Caki2 (cell line): ENCODE measurements around the gene C2orf76. TPM values are rescaled to one million over a fixed set of nuclear protein-coding genes. Genes with fewer than 3 reads are reported as not detected.

Source experiments
- DNase-seq: peaks from one replicate; pipeline ENCODE4 v3.0.0-alpha.2; 2015; ENCODE audit warnings: low read depth
- in situ Hi-C: cut with HindIII; loops from 2 replicates; pipeline ENCODE4 v1.10.0; 2016; ENCODE audit warnings: low sequenced_read_pairs, low pct_unique_long_range_greater_than_20kb, mixed read lengths
- total RNA-seq: library from RNA; depleted of rRNA; stranded (reverse); fragments of >200 nt; shearing (Covaris generic); gene quantifications from 2 replicates; pipeline ENCODE4 v1.2.3, GENCODE V29; 2014; ENCODE audit warnings: low replicate concordance

The C2orf76 gene
- total RNA-seq, 1 experiment from 2014 or later: 16.3 TPM

DNA sequence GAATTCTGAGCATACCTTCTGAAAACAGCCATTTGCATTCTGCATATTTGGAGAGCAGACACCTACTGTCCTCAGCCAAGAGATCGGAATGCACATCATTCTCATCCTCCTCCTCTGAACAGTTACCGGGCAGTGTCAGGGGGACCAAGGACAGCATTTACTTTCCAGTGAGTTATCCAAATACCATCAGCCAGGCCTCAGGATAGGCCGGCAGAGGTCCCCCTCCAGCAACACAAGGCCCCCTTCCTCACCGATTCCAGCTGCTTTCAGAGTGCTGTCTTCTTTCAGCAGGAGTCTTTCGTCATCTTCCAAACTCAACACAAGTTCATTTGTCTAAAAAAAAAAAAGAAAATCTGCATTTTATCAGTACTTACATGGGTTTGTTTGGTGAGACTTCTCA is 55.3 kb downstream of the C2orf76 start:
- in situ Hi-C loops: no loop called here
- DNase-seq: no peak

DNA sequence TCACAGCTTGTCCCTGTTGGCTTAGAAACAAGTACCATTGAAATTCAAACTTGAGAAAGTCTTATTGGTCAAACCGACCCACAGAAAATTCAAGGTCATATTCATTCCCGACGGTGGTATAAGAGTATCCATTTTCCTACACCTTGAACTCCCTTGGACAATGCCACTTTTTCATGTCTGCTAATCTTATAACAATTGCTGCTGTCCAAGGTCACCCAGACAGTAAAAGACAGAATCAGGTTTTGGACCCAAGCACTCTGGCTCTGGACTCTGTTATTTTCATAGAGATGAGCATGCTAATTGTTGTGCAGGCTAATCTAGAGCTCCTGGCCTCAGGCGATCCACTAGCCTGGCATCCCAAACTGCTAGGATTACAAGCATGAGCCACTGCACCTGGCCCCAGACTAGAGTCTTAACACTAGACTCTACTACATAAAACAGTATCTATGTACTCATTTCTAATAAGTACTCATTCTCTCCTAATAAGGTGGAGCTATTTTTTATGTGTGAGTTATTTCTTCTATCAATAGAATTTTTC is 57.8 kb downstream of the C2orf76 start:
- in situ Hi-C loops: no loop called here
- no peak for DNase-seq

DNA sequence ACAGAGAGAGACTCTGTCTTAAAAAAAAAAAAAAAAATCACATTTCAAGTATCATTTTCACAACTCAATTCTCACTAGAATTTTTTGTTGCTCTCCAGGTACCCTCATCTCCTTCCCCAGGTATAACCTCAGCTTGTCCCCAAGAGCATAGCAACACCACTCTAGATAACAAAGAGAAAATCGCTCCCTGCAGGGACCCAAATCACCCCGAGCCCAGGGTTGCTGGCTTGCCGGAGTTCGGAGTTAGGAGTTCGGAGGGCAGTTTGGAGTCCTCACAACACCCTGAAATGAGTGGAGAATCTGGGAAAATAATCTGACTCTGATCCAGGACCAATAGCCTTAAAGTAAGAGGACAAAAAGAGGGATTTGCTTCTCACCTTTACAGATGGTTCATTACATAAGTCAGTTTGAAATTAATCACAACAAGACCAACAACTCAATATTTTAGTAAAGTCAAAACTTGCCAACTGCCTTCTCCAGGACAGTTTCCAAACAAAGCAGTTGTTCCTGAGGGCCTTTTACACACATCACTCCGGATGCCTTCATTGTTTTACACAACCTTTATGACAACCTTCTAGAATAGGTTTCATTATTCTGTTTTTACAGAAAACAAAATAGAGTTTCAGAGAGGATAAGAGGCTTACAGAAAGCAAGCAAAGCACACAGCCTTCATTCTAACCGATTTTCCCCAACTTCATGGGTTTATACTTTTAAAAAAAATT is 59.1 kb downstream of the C2orf76 start:
- in situ Hi-C loops: no loop called here
- no peak for DNase-seq

DNA sequence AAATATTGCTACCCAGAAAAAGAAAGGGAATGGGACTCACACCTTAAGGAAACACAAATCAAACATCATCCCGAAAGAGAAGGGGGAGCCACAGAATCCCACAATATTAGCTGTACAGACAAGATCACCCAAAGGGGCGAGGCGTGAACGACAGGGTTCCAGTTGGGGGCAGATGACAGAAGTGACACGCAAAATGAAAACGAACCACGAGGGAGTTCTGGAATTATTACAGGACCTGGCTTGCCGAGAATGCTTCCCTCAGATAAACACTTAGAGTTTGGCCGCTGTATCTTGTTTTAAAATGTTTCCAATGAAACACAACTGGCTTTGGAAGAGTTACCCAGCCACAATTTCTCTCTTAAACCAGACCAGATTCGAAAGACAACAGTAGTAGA is 60.4 kb downstream of the C2orf76 start:
- no peak for DNase-seq
- in situ Hi-C loops: no loop called here

DNA sequence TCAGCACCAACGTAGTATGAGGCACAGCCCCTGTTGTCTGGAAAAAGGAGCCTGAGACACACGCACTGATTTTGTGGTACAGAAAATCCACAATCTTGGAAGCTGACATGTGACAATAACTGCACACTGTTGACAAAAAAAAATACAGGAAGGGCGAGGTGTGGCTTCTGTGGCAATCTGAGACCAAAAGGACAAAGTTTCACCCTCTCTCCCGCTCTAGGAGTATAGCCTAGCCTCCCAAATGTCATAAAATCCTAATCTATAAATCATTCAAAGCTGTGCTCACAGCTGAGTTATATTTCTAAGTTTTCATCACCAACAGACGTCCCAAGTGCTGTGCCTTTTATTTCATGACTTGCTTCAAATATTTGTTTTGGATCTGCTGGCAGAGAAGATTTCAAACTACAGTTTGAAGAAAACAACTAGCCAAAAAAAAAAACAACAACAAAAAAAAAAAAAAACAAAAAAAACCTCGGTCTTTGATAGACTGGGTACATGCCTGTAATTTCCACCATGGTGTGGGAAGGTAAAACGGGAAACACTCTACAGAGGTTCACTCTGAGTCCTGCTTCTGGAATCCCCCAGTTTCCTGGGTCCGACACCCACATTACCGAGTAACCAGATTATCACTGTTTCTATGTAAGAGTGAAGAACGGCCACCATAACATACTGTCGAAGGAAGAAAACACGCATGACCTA is 61.0 kb downstream of the C2orf76 start:
- in situ Hi-C loops: no loop called here
- no peak for DNase-seq

DNA sequence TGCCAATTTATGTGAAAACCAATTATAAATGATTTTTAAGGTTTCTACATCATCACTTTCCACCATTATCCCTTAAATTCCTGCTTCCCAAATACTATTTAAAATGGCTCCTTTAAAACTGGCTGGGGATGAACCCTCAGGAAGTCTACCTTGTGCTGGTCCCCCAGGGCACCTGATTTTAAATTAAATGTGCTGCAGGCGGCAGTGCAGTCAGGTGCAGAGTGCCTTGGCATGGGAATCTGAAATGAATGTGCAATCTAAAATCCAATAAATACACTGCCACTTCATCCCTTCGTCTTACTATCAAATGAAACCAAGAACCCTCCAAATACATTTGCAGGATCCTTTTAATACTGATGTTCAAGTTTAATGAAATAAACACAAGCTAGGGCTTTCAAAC is 61.8 kb downstream of the C2orf76 start:
- in situ Hi-C loops: no loop called here
- no peak for DNase-seq

DNA sequence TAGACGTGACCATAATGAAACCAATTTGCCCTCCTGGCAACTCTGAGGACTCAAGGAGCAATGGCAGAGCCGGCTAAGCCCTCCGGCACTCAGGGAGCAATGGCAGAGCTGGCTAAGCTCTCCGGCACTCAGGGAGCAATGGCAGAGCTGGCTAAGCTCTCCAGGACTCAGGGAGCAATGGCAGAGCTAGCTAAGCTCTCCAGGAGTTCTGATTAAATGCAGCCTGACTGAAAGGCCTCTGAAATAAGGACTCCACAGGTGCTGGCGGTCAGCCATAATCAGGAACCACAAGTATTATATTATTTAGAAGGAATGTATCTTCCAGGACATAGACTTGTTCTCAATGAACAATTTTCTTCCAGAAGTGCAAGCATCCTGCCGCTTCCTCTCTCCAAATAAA is 65.2 kb downstream of the C2orf76 start:
- no peak for DNase-seq
- in situ Hi-C loops: no loop called here

DNA sequence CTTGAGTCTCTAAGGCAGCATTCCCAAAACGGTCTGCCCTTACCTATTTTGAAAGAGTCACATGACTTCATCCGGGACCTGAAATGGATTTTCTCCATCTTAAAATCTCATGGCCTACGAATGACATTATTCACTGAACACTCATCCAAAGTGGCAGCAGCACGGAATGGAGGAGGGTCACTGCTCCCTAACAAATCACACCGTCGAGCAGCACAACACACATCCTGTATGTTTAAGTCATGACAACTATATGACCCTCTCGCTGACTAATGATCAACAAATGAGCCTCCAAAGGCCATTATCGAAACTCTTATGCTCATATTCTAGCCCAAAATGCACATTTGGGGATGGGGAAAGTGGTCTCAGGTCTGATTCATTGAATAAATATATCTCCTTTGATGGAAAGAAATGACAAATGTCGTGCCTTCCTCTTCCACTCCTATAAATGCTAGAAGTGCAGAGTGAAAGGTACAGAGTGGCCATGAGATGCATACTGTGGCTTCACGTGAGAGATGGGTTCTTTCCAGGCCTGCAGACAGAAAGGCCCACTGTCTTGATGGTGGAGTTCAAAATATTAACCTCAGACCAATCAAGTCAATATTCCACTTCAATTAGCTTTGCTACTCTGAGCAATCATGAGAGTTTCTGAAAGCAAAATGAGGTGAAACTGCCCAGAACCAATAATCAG is 70.8 kb downstream of the C2orf76 start:
- in situ Hi-C loops: no loop called here

DNA sequence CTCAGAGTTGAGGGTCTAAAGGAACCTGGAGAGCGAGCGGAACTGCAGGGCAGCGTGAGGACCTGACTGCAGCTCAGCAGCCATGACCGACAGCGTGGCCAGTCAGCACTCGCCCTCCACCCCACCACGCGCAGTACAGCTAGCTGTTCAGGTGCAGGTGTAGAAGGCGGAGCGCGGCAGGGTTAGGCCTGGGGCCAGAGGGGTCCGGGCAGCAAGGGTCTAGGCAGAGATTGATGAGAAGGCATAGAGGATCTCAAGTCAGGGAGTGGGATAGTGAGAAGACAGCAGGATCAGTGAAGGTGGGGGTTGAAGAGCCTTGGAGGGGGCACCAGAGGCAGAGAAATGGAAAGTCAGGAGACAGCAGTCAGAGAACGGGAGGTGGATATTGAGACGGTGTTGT is 72.0 kb downstream of the C2orf76 start:
- no peak for DNase-seq
- in situ Hi-C loops: no loop called here

More for the DNA sequence above, 70.8 kb downstream of the C2orf76 start:
- DNase-seq: no peak

DNA sequence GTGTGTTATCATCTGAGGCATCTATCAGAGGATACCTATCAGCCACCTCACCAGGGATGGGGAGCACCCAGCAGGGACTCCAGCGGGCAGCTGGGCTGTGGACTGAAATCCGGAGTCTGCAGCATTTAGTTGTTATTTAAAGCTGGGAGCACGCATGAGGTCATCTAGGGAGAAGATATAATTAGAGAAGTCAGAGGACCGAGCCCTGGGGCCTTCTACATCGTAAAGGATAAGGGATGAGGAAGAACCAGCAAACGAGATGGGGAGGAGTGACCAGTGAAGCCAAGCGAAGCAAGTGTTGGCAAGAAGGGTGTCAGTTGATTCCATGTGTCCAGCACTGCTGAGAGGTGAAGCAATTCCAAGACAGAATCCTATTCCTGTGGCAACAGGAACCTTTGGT is 72.7 kb downstream of the C2orf76 start:
- DNase-seq: no peak
- in situ Hi-C loops: no loop called here

DNA sequence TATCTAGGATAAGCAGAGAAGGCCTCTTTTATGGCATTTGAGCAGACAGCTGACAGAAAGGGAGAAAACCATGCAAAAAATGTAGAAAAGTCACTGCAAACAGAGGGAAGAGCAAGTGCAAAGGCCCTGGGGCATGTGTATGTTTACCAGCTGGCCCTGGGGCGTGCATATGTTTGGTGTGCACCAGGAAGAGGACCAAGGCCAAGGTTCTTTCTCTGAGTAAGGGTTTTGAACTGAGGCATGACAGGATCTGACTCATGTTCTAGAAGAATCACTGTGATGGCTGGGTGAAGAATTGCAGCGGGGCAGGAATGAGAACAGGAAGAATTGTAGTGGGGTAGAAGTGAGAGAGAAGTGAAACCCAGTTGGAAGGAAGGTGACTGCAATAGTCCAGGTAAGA is 73.4 kb downstream of the C2orf76 start:
- in situ Hi-C loops: no loop called here
- DNase-seq: no peak

DNA sequence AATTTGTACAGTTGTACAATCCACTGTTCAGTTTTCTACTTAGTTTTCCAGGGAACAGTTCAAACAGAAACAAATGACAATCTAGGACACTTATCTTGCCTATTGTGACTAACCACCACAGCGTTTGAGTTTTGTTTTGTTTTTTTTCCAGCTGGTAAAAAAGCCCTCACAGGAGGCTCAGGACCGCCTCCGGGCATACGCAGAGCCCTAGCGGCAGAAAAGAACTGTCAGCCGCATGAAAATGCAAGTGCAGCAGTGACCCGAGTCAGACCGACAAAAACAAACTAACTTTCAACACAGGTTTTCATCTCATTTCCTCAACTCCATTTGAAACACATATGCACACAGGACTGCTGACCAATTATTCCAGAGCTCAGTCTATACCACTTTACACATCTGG is 74.4 kb downstream of the C2orf76 start:
- in situ Hi-C loops: no loop called here
- DNase-seq: no peak

DNA sequence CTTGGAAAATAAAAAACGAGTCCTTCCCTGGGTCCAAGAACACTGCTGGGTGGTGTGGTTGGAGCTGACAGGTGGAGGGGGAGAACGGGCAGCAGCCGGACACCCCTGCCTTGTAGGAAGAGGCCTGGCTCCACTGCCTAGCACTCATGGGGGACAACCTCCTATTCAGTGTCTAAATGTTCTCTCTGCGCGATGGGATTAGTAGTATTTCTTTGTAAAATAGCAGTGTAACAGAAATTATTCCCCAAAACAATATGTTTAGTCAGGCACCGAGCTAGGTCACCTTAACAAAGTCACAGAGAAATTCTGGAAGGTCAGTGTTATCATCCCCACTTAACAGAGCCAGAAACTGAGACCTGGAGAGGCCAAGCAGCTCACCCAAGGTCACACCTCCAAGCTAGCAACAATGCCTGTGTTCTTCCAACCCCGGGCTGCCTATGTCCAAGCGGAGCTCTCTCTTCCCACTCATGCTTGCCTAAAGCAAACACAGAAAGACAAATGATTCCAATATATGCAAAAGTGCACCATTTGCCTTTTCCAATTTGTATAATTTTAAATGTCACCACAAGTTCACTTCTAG is 75.0 kb downstream of the C2orf76 start:
- DNase-seq: no peak
- in situ Hi-C loops: no loop called here

DNA sequence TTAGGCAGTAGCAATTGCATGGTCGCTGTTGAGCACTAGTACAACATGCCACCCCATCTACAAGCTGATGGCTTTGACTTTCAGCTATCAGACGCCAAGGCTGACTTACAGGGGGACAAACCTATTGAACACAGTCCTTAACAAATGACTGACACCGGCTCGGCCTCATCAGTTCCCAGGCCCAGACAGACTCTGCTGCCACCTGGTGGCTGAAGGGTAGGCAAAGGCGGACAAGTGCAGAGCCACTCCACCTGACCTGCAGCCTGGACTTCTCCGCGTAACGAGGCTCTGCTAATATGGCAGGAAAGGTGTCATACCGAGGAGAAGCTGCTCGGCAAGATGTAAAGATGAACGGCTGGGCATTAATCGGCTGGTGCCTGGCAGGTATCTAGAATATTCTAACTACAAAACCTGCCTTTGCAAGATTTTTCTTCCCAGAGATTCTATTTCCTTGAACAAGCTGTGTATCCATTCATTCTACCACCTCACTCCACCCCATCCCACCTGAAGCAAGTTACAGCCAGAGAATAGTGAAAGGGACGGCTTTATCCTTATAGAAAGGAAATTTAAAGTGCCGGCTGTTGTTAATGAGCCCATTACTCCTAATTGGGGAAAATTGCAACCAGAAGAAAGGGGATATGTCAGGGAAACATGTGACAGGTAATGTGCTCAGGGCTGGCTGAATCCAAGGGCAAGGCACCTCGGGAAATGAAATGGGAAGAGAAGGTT is 75.6 kb downstream of the C2orf76 start:
- DNase-seq: no peak
- in situ Hi-C loops: no loop called here

DNA sequence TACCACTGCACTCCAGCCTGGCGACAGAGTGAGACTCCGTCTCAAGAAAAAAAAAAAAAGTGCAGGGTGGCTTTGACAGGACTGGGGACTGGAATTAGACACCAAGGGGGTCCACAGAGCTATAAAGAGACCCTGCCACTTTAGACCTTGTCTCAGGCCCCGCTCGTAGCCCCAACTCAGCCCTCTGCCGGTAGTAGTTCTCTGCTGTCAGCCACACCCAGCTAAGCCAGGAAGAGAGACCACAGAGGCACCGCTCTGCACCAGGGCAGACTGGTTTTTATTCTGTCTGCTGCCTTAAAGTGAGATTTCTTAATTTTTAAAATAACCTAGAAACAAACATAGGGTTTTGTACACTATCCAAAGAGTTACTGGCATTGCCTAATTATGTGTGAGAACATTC is 77.0 kb downstream of the C2orf76 start:
- in situ Hi-C loops: no loop called here
- no peak for DNase-seq

DNA sequence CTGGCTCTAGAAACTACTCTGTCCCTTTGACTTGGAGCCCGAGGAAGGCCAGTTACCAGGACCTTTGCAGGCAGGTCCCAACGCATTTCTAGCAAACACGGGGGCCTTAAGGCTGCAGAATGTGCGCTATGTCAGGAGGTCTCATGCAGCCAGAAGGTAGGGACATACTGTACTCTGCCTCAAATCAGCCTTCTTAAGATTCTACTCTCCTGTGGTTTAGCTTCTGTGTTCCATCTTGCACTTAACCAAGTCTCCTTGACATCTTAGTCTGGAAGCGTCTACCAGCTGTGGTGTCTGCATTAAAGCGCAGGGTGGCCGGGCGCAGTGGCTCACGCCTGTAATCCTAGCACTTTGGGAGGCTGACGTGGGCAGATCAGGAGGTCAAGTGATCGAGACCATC is 77.5 kb downstream of the C2orf76 start:
- in situ Hi-C loops: no loop called here

DNA sequence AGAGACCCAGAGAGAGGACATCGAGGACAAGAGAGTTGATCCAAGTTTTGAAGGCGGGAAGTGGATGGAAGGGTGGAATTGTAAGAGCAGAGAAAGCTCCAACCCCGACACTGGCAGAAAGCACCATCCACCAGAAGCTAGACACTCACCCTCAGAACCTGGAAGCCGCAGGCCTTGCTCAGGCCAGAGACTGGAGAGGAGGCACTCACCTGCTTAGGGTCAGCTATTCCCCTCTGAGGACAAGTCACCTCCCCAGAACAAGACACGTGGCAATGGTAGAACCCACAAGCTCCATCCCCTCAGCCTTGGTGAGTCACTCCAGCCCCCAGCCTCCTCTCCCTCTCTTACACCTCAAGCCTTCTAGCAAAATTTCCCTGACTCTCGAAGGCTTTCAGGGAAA is 78.1 kb downstream of the C2orf76 start:
- DNase-seq: no peak
- in situ Hi-C loops: no loop called here

More for the DNA sequence above, 77.5 kb downstream of the C2orf76 start:
- no peak for DNase-seq

DNA sequence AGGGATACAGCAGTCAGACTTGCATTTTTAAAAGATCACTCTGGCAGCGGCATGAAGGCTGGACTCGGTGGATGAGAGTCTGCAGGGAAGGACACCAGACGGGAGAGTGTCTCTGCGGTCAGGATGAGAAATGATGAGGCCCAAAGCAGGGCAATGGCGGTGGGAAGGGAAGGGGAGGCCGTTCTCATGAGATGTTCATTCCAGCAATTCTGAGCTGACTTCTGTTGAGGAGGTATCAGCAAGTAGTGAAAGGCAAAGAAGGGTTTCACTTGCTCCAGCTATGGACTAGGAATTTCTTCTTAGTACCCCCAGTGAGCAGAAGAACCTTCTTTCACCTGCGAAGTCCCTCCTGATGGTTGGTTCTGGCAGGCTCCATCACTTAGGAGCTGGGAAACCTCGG is 80.0 kb downstream of the C2orf76 start:
- in situ Hi-C loops: no loop called here
- DNase-seq: no peak
